ENCODE results near the gene LARGE1. TPM values are rescaled to one million over a fixed set of nuclear protein-coding genes. Genes with fewer than 3 reads are reported as not detected.

The LARGE1 gene
- total RNA-seq, 1 experiment from 2014 or later, result 5.8 TPM

DNA sequence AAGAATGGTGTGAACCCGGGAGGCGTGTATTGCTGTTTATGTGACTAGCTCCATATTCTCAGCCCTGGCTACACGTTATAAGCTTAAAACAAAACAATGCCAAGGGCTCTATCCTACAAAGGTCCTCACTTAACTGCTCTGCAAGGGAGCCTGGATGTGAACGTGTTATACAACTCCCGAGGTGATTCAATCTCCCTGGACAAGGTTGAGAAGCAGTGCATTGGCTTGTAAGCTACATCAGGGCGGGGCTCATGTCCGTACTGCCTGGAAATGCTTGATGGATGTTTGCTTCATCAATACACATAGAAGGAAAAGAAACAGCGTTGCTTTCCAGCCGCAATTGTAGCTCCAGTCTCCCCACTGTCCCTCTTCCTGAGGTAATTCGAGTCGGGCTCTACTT, 605.2 kb downstream of the LARGE1 start:
- CTCF ChIA-PET, result no interaction called here
- intact Hi-C loops (cut with micrococcal nuclease; ENCODE audit: unreplicated experiment), result no loop called here
- POLR2A ChIA-PET, result no interaction called here

DNA sequence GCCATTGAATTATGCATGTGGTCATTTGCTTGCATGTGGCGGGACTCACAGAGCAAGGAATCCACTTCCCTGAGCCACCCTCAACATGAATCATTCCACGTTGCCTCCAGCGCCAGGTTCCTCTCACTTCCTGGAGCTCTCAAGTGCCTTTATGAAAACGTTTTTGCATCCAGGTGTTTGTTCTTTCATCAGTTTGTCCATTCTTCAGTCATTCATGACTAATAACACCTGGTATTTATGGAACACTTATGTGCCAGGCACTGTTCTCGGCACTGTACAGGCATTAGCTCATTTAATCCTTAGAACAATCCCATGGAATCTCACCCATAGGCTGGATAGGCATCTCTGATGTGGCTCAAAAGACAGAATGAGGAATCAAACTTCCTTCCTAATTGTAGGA, 606.0 kb downstream of the LARGE1 start:
- Mint-ChIP-seq H3K36me3 (ENCODE audit: insufficient read depth, unreplicated experiment) (no peaks in the 10 kb centered on the region), H3K9me3 (ENCODE audit: unreplicated experiment) (no peaks in the 10 kb centered on the region), H3K27ac (ENCODE audit: unreplicated experiment) (no peak overlapping the region), H3K4me3 (ENCODE audit: unreplicated experiment) (no peak overlapping the region), H3K27me3 (ENCODE audit: insufficient read depth, unreplicated experiment) (no peaks in the 10 kb centered on the region), H3K4me1 (ENCODE audit: low read depth, unreplicated experiment) (no peaks in the 10 kb centered on the region)
- POLR2A ChIA-PET, result no interaction called here
- Histone ChIP-seq H3K36me3 (ENCODE audit: control insufficient read depth, insufficient read depth, low read length) (no peaks in the 10 kb centered on the region), H3K27me3 (replicated peaks; ENCODE audit: control insufficient read depth, insufficient read depth, low read length) (no peaks in the 10 kb centered on the region; the same call in 1 of the 2 replicates), H3K9me3 (no peaks in the 10 kb centered on the region), H3K4me1 (no peaks in the 10 kb centered on the region), H3K4me3 (ENCODE audit: low read depth, low read length) (no peak overlapping the region)
- intact Hi-C loops (cut with micrococcal nuclease; ENCODE audit: unreplicated experiment), result no loop called here
- TF ChIP-seq, protein P1, sequence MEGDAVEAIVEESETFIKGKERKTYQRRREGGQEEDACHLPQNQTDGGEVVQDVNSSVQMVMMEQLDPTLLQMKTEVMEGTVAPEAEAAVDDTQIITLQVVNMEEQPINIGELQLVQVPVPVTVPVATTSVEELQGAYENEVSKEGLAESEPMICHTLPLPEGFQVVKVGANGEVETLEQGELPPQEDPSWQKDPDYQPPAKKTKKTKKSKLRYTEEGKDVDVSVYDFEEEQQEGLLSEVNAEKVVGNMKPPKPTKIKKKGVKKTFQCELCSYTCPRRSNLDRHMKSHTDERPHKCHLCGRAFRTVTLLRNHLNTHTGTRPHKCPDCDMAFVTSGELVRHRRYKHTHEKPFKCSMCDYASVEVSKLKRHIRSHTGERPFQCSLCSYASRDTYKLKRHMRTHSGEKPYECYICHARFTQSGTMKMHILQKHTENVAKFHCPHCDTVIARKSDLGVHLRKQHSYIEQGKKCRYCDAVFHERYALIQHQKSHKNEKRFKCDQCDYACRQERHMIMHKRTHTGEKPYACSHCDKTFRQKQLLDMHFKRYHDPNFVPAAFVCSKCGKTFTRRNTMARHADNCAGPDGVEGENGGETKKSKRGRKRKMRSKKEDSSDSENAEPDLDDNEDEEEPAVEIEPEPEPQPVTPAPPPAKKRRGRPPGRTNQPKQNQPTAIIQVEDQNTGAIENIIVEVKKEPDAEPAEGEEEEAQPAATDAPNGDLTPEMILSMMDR (IDR thresholded peaks at IDR 0.05; ENCODE audit: insufficient read depth in 1 of 2, low read depth in 1 of 2, low read length in 1 of 2, severe bottlenecking in 1 of 2, unreplicated experiment in 1 of 2), result no peak
- CTCF ChIA-PET, result no interaction called here
- no peak for DNase-seq
- no TSS peak for BruUV-seq (replicated peaks)

More for the DNA sequence above, 605.2 kb downstream of the LARGE1 start:
- H3K4me3 Mint-ChIP-seq (ENCODE audit: unreplicated experiment), result no peak overlapping the region
- no peak overlapping the region for H3K4me3 ChIP-seq (ENCODE audit: low read depth, low read length)
- no peaks in the 10 kb centered on the region for H3K9me3 ChIP-seq
- no peaks in the 10 kb centered on the region for H3K36me3 ChIP-seq (ENCODE audit: control insufficient read depth, insufficient read depth, low read length)
- H3K4me1 Mint-ChIP-seq (ENCODE audit: low read depth, unreplicated experiment), result no peaks in the 10 kb centered on the region
- no peaks in the 10 kb centered on the region for H3K36me3 Mint-ChIP-seq (ENCODE audit: insufficient read depth, unreplicated experiment)
- no TSS peak for BruUV-seq (replicated peaks)
- H3K9me3 Mint-ChIP-seq (ENCODE audit: unreplicated experiment), result no peaks in the 10 kb centered on the region
- no peak for DNase-seq
- H3K27ac Mint-ChIP-seq (ENCODE audit: unreplicated experiment), result no peak overlapping the region
- no peaks in the 10 kb centered on the region for H3K4me1 ChIP-seq
- H3K27me3 ChIP-seq (replicated peaks; ENCODE audit: control insufficient read depth, insufficient read depth, low read length), result no peaks in the 10 kb centered on the region; the same call in 1 of the 2 replicates
- H3K27me3 Mint-ChIP-seq (ENCODE audit: insufficient read depth, unreplicated experiment), result no peaks in the 10 kb centered on the region
- TF ChIP-seq, protein P1 (IDR thresholded peaks at IDR 0.05; ENCODE audit: insufficient read depth in 1 of 2, low read depth in 1 of 2, low read length in 1 of 2, severe bottlenecking in 1 of 2, unreplicated experiment in 1 of 2), result no peak

DNA sequence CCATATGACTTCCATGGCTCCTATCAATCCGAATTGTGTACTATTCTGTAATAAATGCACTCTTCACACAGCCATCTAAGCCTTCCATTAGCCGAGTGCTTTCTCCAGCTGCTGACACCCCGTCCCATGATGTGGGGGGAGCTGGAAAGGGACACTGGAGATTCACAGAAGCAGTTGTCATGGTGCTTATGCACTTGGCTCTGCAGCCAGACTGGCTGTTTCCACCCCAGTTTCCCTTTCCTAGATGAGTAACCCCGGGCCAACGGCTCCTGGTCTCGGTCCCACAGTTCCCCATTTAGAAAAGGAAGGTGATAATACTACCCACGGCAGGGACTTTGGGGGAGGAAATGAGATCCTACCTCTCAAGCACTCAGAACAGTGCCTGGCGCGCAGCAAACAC, 617.2 kb downstream of the LARGE1 start:
- CTCF ChIA-PET, result interaction anchor here (1.0 to 1.5 kb wide), 4 partner anchors 83 to 618 kb away, joined by 3 to 7 read pairs (median 4); partner anchors contain the start of gene LARGE1

More for the DNA sequence above, 617.2 kb downstream of the LARGE1 start:
- H3K27me3 Mint-ChIP-seq (ENCODE audit: insufficient read depth, unreplicated experiment), result no peaks in the 10 kb centered on the region
- no peak overlapping the region for H3K4me3 Mint-ChIP-seq (ENCODE audit: unreplicated experiment)
- peaks cover 6% of the 10 kb centered on the region for H3K4me1 Mint-ChIP-seq (ENCODE audit: low read depth, unreplicated experiment)
- no peak overlapping the region for H3K4me3 ChIP-seq (ENCODE audit: low read depth, low read length)
- intact Hi-C loops (cut with micrococcal nuclease; ENCODE audit: unreplicated experiment), result loop anchor here (2.0 to 5.0 kb wide), 2 partner anchors 99 to 216 kb away; no protein-coding TSS in a partner anchor
- H3K27me3 ChIP-seq (replicated peaks; ENCODE audit: control insufficient read depth, insufficient read depth, low read length), result no peaks in the 10 kb centered on the region
- 0 out of 2 replicates have a peak, but pooled peaks cover 6% of the 10 kb centered on the region for H3K4me1 ChIP-seq
- no peaks in the 10 kb centered on the region for H3K9me3 Mint-ChIP-seq (ENCODE audit: unreplicated experiment)
- no peaks in the 10 kb centered on the region for H3K9me3 ChIP-seq
- POLR2A ChIA-PET, result no interaction called here
- H3K36me3 ChIP-seq (ENCODE audit: control insufficient read depth, insufficient read depth, low read length), result no peaks in the 10 kb centered on the region
- DNase-seq, result no peak
- H3K36me3 Mint-ChIP-seq (ENCODE audit: insufficient read depth, unreplicated experiment), result peaks cover 5% of the 10 kb centered on the region
- H3K27ac Mint-ChIP-seq (ENCODE audit: unreplicated experiment), result no peak overlapping the region
- TF ChIP-seq, protein P1 (IDR thresholded peaks at IDR 0.05; ENCODE audit: insufficient read depth in 1 of 2, low read depth in 1 of 2, low read length in 1 of 2, severe bottlenecking in 1 of 2, unreplicated experiment in 1 of 2), result no peak
- no TSS peak for BruUV-seq (replicated peaks)
